ENCODE results near the gene DCLK1. TPM values are rescaled to one million over a fixed set of nuclear protein-coding genes. Genes with fewer than 3 reads are reported as not detected.

Gene DCLK1
- total and polyA plus RNA-seq, 10 of the 15 experiments (the other 5 are each of a cell fraction or from before 2014, with no cell fraction given): not detected

GRCh38 chr13:36133950-36134626 is 2.9 kb upstream of the DCLK1 start:
- Histone ChIP-seq H3K79me2 (ENCODE audit: control insufficient read depth, insufficient read depth, low read length) (no peaks in the 10 kb centered on the region), H3K4me1 (ENCODE audit: control insufficient read depth, insufficient read depth, low read length) (no peaks in the 10 kb centered on the region), H3K27me3 (replicated peaks in 1 of 2; ENCODE audit: control insufficient read depth in 2 of 2, insufficient read depth in 2 of 2, low read length in 1 of 2) (peaks cover 3% of the 10 kb centered on the region in 2 experiments; a peak in 2 of 4 replicates), H4K20me1 (ENCODE audit: control insufficient read depth, insufficient read depth) (no peaks in the 10 kb centered on the region), H3K27ac (ENCODE audit: control insufficient read depth, insufficient read depth) (no peak overlapping the region), H2AFZ (ENCODE audit: control insufficient read depth, low read depth, low read length) (no peak overlapping the region), H3K4me2 (ENCODE audit: control insufficient read depth, insufficient read depth) (no peak overlapping the region), H3K9ac (ENCODE audit: control insufficient read depth, insufficient read depth, low read length) (no peak overlapping the region), H3K9me3 (replicated peaks; ENCODE audit: control insufficient read depth, insufficient read depth, low read length) (no peaks in the 10 kb centered on the region), H3K36me3 (ENCODE audit: control insufficient read depth in 2 of 2, insufficient read depth in 2 of 2, low read length in 1 of 2) (no peaks in the 10 kb centered on the region), H3K4me3 (no peak overlapping the region)
- no TSS peak for BruUV-seq (replicated peaks)
- TF ChIP-seq ZNF24 (IDR thresholded peaks at IDR 0.05) (no peak), SUPT20H (IDR thresholded peaks at IDR 0.05; ENCODE audit: borderline replicate concordance, control insufficient read depth, low read depth, low read length) (no peak), SKIL (IDR thresholded peaks at IDR 0.05; ENCODE audit: low read depth, poor library complexity, severe bottlenecking) (no peak), PKNOX1 (IDR thresholded peaks at IDR 0.05) (no peak), IKZF2 (IDR thresholded peaks at IDR 0.05) (no peak), TCF3 (IDR thresholded peaks at IDR 0.05; ENCODE audit: borderline replicate concordance, insufficient read depth, low read depth, low read length) (no peak), ZNF384 (IDR thresholded peaks at IDR 0.05; ENCODE audit: borderline replicate concordance, low read depth, low read length) (no peak), IRF3 (IDR thresholded peaks at IDR 0.05) (no peak), IRF4 (IDR thresholded peaks at IDR 0.05; ENCODE audit: low read depth, low read length) (no peak), KLF5 (IDR thresholded peaks at IDR 0.05; ENCODE audit: partially characterized antibody) (no peak), NRF1 (conservative IDR thresholded peaks at IDR 0.05; ENCODE audit: low read depth, low read length) (no peak), HSF1 (IDR thresholded peaks at IDR 0.05; ENCODE audit: low read depth, low read length) (no peak), ZNF622 (IDR thresholded peaks at IDR 0.05) (no peak), TBL1XR1 (IDR thresholded peaks at IDR 0.05; ENCODE audit: low read depth, low read length) (no peak), EP300 (IDR thresholded peaks at IDR 0.05; ENCODE audit: borderline replicate concordance in 1 of 2, control insufficient read depth in 1 of 2, low read depth in 2 of 2, low read length in 2 of 2) (no peak), ATF3 (IDR thresholded peaks at IDR 0.05; ENCODE audit: borderline replicate concordance, extremely low read depth, low read depth, low read length) (no peak), SPI1 (IDR thresholded peaks at IDR 0.05; ENCODE audit: borderline replicate concordance, insufficient read depth, low read depth, low read length) (no peak)
- ChIA-PET CTCF (no interaction called here), RAD21 (ENCODE audit: unreplicated experiment) (no interaction called here), SMC1A (ENCODE audit: uncharacterized antibody, unreplicated experiment) (no interaction called here), POLR2A (no interaction called here)
- in situ Hi-C loops (cut with MboI) (no loop called here), intact Hi-C loops (cut with micrococcal nuclease; ENCODE audit: unreplicated experiment) (no loop called here)
- FAIRE-seq (no peak), ATAC-seq (no peak), DNase-seq (ENCODE audit: low read depth, low spot score) (no peak)
- WGBS (ENCODE audit: insufficient coverage, insufficient replicate concordance, low lambda C conversion rate, missing lambda C conversion rate): 16% methylated on average over 5 of the region's 5 CpGs
